Calu3 (cell line): Measurements from ENCODE around the gene METTL9. TPM values are rescaled to one million over a fixed set of nuclear protein-coding genes. Genes with fewer than 3 reads are reported as not detected.
A peak's percentile ranks its signal among the peaks of the same experiment; 100 is the strongest.

Experiments
- BruUV-seq: library from RNA; stranded (reverse); fragments of 400-500 nt; replicated peaks from 2 replicates; lab custom pipeline; 2021; lab: Mats Ljungman, UMichigan
- CTCF ChIA-PET: fragments of 300-600 bp; sonication (Branson Sonifier 250); formaldehyde crosslinking; loops from one replicate; lab custom pipeline; 2022; ENCODE audit warnings: antibody characterized with exemption; lab: Charles Lee
- DNase-seq: peaks from one replicate; pipeline ENCODE4 v3.0.0; 2022
- H3K27ac Mint-ChIP-seq: one replicate; pipeline ENCODE4 v1.8.0; 2022; ENCODE audit warnings: mixed read lengths; ENCODE audit not compliant: unreplicated experiment
- H3K27me3 Mint-ChIP-seq: one replicate; pipeline ENCODE4 v1.8.0; 2022; ENCODE audit warnings: mixed read lengths; ENCODE audit not compliant: unreplicated experiment
- H3K36me3 Mint-ChIP-seq: one replicate; pipeline ENCODE4 v1.8.0; 2022; ENCODE audit warnings: mild to moderate bottlenecking, moderate library complexity, mixed read lengths; ENCODE audit not compliant: insufficient read depth, unreplicated experiment
- H3K4me1 Mint-ChIP-seq: one replicate; pipeline ENCODE4 v1.8.0; 2022; ENCODE audit warnings: mild to moderate bottlenecking, low read depth, mixed read lengths; ENCODE audit not compliant: unreplicated experiment
- H3K4me3 Mint-ChIP-seq: one replicate; pipeline ENCODE4 v1.8.0; 2022; ENCODE audit warnings: mild to moderate bottlenecking, low read depth, moderate library complexity, mixed read lengths; ENCODE audit not compliant: unreplicated experiment
- H3K9me3 Mint-ChIP-seq: one replicate; pipeline ENCODE4 v1.8.0; 2022; ENCODE audit warnings: low read depth, mixed read lengths; ENCODE audit not compliant: unreplicated experiment
- intact Hi-C: fragments of 100-400 bp; cut with micrococcal nuclease; formaldehyde crosslinking; loops from one replicate; pipeline ENCODE4 v1.10.0; 2022; ENCODE audit not compliant: unreplicated experiment
- total RNA-seq: library from RNA; stranded (reverse); gene quantifications from 2 replicates; pipeline ENCODE4 v1.2.3, GENCODE V29; 2022
- TF ChIP-seq, protein P1 (sequence below): fragments of 200-600 bp; IDR thresholded peaks from one replicate; pipeline ENCODE4 v1.8.0; 2022; ENCODE audit warnings: antibody characterized with exemption; ENCODE audit not compliant: unreplicated experiment

The METTL9 gene
- total RNA-seq, 1 experiment from 2014 or later = 109 TPM

DNA sequence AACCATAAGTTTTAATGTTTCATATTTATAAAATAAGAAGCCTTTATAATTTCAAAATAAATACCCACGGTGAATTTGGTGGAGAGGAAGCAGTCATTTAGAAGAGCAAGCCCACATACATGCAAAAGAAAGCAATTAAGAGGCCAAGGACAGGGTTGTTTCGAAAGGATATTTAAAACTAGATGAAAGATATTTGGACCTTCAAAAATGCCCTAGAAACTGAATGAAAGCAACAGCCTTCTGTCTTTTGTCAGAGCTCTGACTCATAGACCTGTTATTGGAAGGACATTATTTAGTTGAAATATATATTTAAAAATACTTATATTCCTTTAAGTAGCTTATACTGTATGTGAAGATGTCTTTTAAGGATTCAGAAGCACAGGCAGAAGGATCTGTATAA, 8.6 kb upstream of the METTL9 start:
- no peaks in the 10 kb centered on the region for H3K27me3 Mint-ChIP-seq
- BruUV-seq = no TSS peak
- CTCF ChIA-PET = interaction anchor here (1.5 kb wide), 1 partner anchor 50 kb away, joined by 3 read pairs; no protein-coding TSS in a partner anchor

DNA sequence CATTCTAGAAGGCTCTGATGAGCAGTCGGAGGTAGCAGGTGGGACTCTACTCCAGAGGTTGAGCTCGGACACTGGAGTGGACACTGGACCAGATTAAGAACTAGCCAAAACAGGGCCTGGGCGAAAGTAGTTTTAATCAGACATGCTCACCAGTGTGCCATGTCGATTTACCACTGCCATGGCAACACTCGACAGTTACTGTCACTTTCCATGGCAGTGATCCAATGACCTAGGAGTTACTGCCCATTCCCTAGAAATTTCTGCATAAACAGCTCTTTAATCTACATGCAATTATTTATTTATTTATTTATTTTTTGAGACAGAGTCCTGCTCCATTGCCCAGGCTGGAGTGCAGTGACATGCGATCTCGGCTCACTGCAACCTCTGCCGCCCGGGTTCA, 7.2 kb upstream of the METTL9 start:
- CTCF ChIA-PET = no interaction called here
- TF ChIP-seq, protein P1, sequence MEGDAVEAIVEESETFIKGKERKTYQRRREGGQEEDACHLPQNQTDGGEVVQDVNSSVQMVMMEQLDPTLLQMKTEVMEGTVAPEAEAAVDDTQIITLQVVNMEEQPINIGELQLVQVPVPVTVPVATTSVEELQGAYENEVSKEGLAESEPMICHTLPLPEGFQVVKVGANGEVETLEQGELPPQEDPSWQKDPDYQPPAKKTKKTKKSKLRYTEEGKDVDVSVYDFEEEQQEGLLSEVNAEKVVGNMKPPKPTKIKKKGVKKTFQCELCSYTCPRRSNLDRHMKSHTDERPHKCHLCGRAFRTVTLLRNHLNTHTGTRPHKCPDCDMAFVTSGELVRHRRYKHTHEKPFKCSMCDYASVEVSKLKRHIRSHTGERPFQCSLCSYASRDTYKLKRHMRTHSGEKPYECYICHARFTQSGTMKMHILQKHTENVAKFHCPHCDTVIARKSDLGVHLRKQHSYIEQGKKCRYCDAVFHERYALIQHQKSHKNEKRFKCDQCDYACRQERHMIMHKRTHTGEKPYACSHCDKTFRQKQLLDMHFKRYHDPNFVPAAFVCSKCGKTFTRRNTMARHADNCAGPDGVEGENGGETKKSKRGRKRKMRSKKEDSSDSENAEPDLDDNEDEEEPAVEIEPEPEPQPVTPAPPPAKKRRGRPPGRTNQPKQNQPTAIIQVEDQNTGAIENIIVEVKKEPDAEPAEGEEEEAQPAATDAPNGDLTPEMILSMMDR = no peak
- no peak for DNase-seq
- no peaks in the 10 kb centered on the region for H3K36me3 Mint-ChIP-seq
- intact Hi-C loops = no loop called here
- H3K9me3 Mint-ChIP-seq = no peaks in the 10 kb centered on the region
- H3K27ac Mint-ChIP-seq = no peak overlapping the region
- no peaks in the 10 kb centered on the region for H3K4me1 Mint-ChIP-seq
- no TSS peak for BruUV-seq
- no peak overlapping the region for H3K4me3 Mint-ChIP-seq
- no peaks in the 10 kb centered on the region for H3K27me3 Mint-ChIP-seq

More for the DNA sequence above, 8.6 kb upstream of the METTL9 start:
- no peak overlapping the region for H3K4me3 Mint-ChIP-seq
- no peaks in the 10 kb centered on the region for H3K9me3 Mint-ChIP-seq
- TF ChIP-seq, protein P1 = no peak
- no peaks in the 10 kb centered on the region for H3K36me3 Mint-ChIP-seq
- no peak overlapping the region for H3K27ac Mint-ChIP-seq
- intact Hi-C loops = no loop called here
- H3K4me1 Mint-ChIP-seq = no peaks in the 10 kb centered on the region
- no peak for DNase-seq

DNA sequence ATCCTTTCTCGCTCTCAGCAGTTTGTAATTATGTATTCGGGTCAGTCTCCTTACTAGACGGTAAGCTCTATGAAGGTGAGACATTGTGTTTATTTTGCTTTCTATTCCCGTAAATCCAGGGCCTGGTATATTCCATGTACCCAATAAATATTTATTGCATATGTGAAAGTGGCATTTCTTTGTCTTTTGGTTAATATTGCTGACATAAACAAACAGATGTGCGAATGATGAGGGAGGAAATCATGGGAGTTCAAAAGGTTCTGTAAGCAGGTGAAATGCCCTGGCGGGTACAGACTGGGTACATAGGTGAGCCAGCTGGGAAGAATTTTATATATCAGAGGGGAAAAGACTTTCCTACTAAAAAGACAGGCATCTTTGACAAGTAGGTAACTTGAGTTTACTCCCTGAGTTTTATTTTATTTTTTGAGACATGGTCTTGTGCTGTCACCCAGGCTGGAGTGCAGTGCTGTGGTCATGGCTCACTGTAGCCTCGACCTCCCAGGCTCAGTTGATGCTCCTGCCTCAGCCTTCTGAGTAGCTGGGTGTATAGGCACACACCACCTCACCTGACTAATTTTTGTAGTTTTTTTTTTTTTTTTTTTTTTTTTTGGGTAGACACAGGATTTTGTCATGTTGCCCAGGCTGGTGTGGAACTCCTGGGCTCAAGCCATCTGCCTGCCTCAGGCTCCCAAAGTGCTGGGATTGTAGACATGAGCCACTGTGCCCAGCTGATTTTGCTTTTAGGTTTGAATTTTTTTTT, 5.7 kb upstream of the METTL9 start:
- Mint-ChIP-seq H3K4me1 (peaks cover 5% of the 10 kb centered on the region), H3K4me3 (no peak overlapping the region), H3K36me3 (peaks cover 3% of the 10 kb centered on the region), H3K27ac (no peak overlapping the region), H3K27me3 (no peaks in the 10 kb centered on the region), H3K9me3 (no peaks in the 10 kb centered on the region)
- CTCF ChIA-PET = interaction anchor here (0.6 to 0.8 kb wide), 3 partner anchors 44 to 356 kb away, joined by 3 to 4 read pairs (median 3); no protein-coding TSS in a partner anchor
- DNase-seq = no peak
- BruUV-seq = no TSS peak
- intact Hi-C loops = no loop called here
- TF ChIP-seq, protein P1 = no peak

DNA sequence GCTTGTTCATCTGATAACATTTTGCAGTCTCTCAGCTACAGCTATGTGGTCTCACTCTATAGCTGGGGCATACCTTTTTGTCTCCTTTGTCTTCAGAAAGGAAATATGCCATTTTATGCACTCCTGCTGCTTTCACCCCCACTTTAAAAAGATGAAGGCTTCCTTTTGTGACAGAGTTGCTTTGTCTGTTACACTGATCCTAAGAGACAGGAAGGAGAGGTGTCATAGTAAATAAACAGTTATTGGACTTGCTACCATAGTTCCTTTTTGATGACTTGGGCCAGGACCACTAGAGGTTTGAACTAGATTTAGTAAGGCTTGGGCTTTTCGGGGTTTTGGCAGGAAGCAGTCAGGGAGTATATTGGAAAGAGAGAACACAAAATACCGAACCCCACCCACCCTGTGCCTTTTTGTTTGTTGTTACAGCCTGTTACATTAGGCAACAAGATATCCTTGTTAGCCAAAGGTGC, 1.8 kb upstream of the METTL9 start:
- Mint-ChIP-seq H3K4me1 (peaks cover 23% of the 10 kb centered on the region), H3K9me3 (no peaks in the 10 kb centered on the region), H3K27me3 (no peaks in the 10 kb centered on the region), H3K4me3 (peak overlapping the region; percentile 15), H3K27ac (no peak overlapping the region), H3K36me3 (peaks cover 22% of the 10 kb centered on the region)
- intact Hi-C loops = no loop called here
- no peak for DNase-seq
- TF ChIP-seq, protein P1 = no peak
- BruUV-seq = no TSS peak
- CTCF ChIA-PET = interaction anchor here (0.6 kb wide), 1 partner anchor 337 kb away, joined by 3 read pairs; no protein-coding TSS in a partner anchor
